Uterus (tissue), 4 donors: ENCODE data around the gene PRC1. TPM values are rescaled to one million over a fixed set of nuclear protein-coding genes. Genes with fewer than 3 reads are reported as not detected.

Experiments
- DNase-seq, 2 donors: peaks; one replicate each; pipeline ENCODE4 v3.0.0-alpha.2; 2019 to 2020
- H3K27ac ChIP-seq, 2 donors: fragments of 200-600 bp; sonication (generic); 1 replicate in 1 of 2; 2 replicates in 1 of 2; pipeline ENCODE4 v1.5.1; 2016 to 2018
- H3K27me3 ChIP-seq, 2 donors: fragments of 200-600 bp; sonication (generic); one replicate each; pipeline ENCODE4 v1.5.1; 2018 to 2019; ENCODE audit warnings: control low read depth in 1 of 2
- H3K36me3 ChIP-seq, 2 donors: fragments of 200-600 bp; sonication (generic); one replicate each; pipeline ENCODE4 v1.5.1; 2019; ENCODE audit warnings: control low read depth in 1 of 2
- H3K4me1 ChIP-seq, 2 donors: fragments of 200-600 bp; sonication (generic); one replicate each; pipeline ENCODE4 v1.5.1; 2018 to 2019; ENCODE audit warnings: control low read depth in 1 of 2
- H3K4me3 ChIP-seq, 2 donors: fragments of 200-600 bp; sonication (generic); 1 replicate in 1 of 2; 2 replicates in 1 of 2; pipeline ENCODE4 v1.5.1; 2018 to 2019; ENCODE audit warnings: mild to moderate bottlenecking in 1 of 2
- H3K9me3 ChIP-seq, 2 donors: fragments of 200-600 bp; sonication (generic); one replicate each; pipeline ENCODE4 v1.5.1; 2019; ENCODE audit warnings: control low read depth in 1 of 2
- CTCF ChIP-seq, 4 experiments: fragments of 200-600 bp in 2 of 4; fragments of 450-650 bp in 2 of 4; sonication (generic) in 2 of 4; IDR thresholded peaks; one replicate each; pipeline ENCODE4 v1.5.1; 2016 to 2019; ENCODE audit warnings: antibody characterized with exemption in 4 of 4, mild to moderate bottlenecking in 2 of 4, moderate library complexity in 1 of 4
- POLR2A ChIP-seq, 2 donors: fragments of 450-650 bp; IDR thresholded peaks; one replicate each; pipeline ENCODE4 v1.6.1; 2016; ENCODE audit warnings: antibody characterized with exemption in 2 of 2, mild to moderate bottlenecking in 1 of 2, moderate library complexity in 1 of 2
- intact Hi-C: fragments of 100-400 bp; cut with DNase I; formaldehyde crosslinking; loops from one replicate; pipeline ENCODE4 v1.15.1; 2023; ENCODE audit warnings: low total_unique reads
- total RNA-seq, 4 donors: library from RNA; depleted of rRNA in 3 of 4; stranded (reverse); fragments of >200 nt in 3 of 4; gene quantifications; one replicate each; pipeline versions ENCODE4 v1.1.0 to v1.2.4, GENCODE V29; 2014 to 2023
- donor health status: DM: yes; HTN: yes; CAD: no.

The PRC1 gene
- total RNA-seq, 4 donors from 2014 or later = 7.1 to 95.0 (median 9.4) TPM; not detected in 1

- Histone ChIP-seq H3K27me3 (no peaks in the 10 kb centered on the region), H3K27ac (no peak overlapping the region), H3K9me3 (no peaks in the 10 kb centered on the region), H3K36me3 (no peaks in the 10 kb centered on the region), H3K4me3 (no peak overlapping the region), H3K4me1 (no peaks in the 10 kb centered on the region)
- intact Hi-C loops = no loop called here
- no peak for TF ChIP-seq CTCF (IDR thresholded peaks at IDR 0.05)
- TF ChIP-seq POLR2A (IDR thresholded peaks at IDR 0.05) = no peak
- DNase-seq = no peak
These were observed 22.2 kb downstream of the PRC1 start for GRCh38 chr15:90972133-90972532.

DNA sequence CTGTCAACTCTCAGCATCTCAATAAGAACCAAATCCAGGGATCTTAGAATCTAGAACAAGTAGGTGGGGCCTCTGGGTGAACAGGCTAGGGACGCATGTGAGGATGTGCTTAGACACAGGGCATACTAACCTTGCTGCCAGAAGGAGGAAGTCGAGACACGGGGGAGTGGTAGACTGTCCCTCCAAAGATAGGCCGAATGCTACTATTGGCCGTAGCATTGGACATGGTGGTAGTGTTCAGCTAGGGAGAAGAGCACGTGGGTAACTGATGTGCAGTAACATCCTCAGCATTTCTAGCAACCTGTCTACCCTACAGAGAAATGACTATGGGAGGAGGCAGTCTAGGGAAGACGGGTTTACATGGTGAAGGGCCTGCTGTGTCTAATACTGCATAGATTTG, 24.1 kb downstream of the PRC1 start:
- Histone ChIP-seq H3K4me3 (no peak overlapping the region), H3K9me3 (no peaks in the 10 kb centered on the region), H3K36me3 (no peaks in the 10 kb centered on the region), H3K4me1 (no peaks in the 10 kb centered on the region), H3K27ac (no peak overlapping the region), H3K27me3 (no peaks in the 10 kb centered on the region)
- TF ChIP-seq CTCF (IDR thresholded peaks at IDR 0.05) (no peak), POLR2A (IDR thresholded peaks at IDR 0.05) (no peak)
- intact Hi-C loops = no loop called here
- no peak for DNase-seq

DNA sequence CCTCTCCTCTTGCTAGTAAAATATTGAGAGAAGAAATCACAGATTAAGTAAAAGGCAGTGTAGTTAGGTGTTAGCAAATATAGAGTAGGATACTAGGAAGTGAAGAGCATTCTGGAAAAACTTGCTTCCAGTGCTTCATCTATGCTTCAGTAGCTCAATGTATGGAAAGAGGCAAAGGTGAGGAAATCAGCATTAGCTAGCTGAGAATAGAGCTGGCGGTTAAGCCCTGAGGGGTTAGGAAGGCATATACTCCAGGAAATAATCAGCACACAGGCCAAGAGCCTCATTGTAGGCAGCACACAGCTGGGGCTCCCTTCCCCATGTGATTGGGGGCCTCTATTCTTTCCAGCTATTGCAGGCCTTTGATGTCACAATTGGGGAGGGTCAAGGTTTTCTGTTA, 25.9 kb downstream of the PRC1 start:
- no peak for TF ChIP-seq CTCF (IDR thresholded peaks at IDR 0.05)
- TF ChIP-seq POLR2A (IDR thresholded peaks at IDR 0.05) = no peak
- Histone ChIP-seq H3K27me3 (no peaks in the 10 kb centered on the region), H3K36me3 (no peaks in the 10 kb centered on the region)

GRCh38 chr15:90967206-90967605, 27.1 kb downstream of the PRC1 start:
- intact Hi-C loops = no loop called here

More for the DNA sequence above, 25.9 kb downstream of the PRC1 start:
- no peaks in the 10 kb centered on the region for H3K9me3 ChIP-seq
- no peak overlapping the region for H3K4me3 ChIP-seq
- intact Hi-C loops = no loop called here
- no peak for DNase-seq
- H3K27ac ChIP-seq = no peak overlapping the region
- H3K4me1 ChIP-seq = no peaks in the 10 kb centered on the region

GRCh38 chr15:90966262-90966661, 28.1 kb downstream of the PRC1 start:
- H3K27me3 ChIP-seq = no peaks in the 10 kb centered on the region
- no peak for TF ChIP-seq POLR2A (IDR thresholded peaks at IDR 0.05)
- TF ChIP-seq CTCF (IDR thresholded peaks at IDR 0.05) = no peak
- no peak for DNase-seq
- no peaks in the 10 kb centered on the region for H3K4me1 ChIP-seq
- no peaks in the 10 kb centered on the region for H3K9me3 ChIP-seq
- no peak overlapping the region for H3K4me3 ChIP-seq
- no peaks in the 10 kb centered on the region for H3K36me3 ChIP-seq
- H3K27ac ChIP-seq = no peak overlapping the region
- intact Hi-C loops = no loop called here

More at GRCh38 chr15:90967206-90967605, 27.1 kb downstream of the PRC1 start:
- H3K27me3 ChIP-seq = no peaks in the 10 kb centered on the region
- no peak overlapping the region for H3K4me3 ChIP-seq
- H3K36me3 ChIP-seq = no peaks in the 10 kb centered on the region
- TF ChIP-seq CTCF (IDR thresholded peaks at IDR 0.05) (no peak), POLR2A (IDR thresholded peaks at IDR 0.05) (no peak)
- no peaks in the 10 kb centered on the region for H3K4me1 ChIP-seq
- no peak for DNase-seq
- H3K9me3 ChIP-seq = no peaks in the 10 kb centered on the region
- no peak overlapping the region for H3K27ac ChIP-seq
